H1 (cell line): ENCODE measurements around the gene CNTROB. TPM values are rescaled to one million over a fixed set of nuclear protein-coding genes. Genes with fewer than 3 reads are reported as not detected.

Experiments used
- ASH2L ChIP-seq: fragments of 200-600, 300-600 bp; sonication (generic); IDR thresholded peaks from one replicate; pipeline ENCODE4 v1.7.1; 2017; ENCODE audit warnings: low read length
- ATF3 ChIP-seq: IDR thresholded peaks from 2 replicates; pipeline ENCODE4 v1.6.1; 2011; ENCODE audit warnings: low read depth, mild to moderate bottlenecking, low read length; ENCODE audit not compliant: insufficient read depth
- BACH1 ChIP-seq: IDR thresholded peaks from 2 replicates; pipeline ENCODE4 v1.6.1; 2012; ENCODE audit warnings: low read length, improper control_type of control experiment
- BRCA1 ChIP-seq: IDR thresholded peaks from 2 replicates; pipeline ENCODE4 v1.6.1; 2012; ENCODE audit warnings: low read depth, low read length, improper control_type of control experiment
- CHD2 ChIP-seq: IDR thresholded peaks from 2 replicates; pipeline ENCODE4 v1.6.1; 2012; ENCODE audit warnings: low read length, improper control_type of control experiment
- CREB1 ChIP-seq: IDR thresholded peaks from 2 replicates; pipeline ENCODE4 v1.6.1; 2012; ENCODE audit warnings: inconsistent platforms
- CTCF ChIP-seq, 3 experiments: IDR thresholded peaks; 1 replicate in 2 of 3; 2 replicates in 1 of 3; pipeline versions ENCODE4 v1.5.1 to v1.6.1; 2011; ENCODE audit warnings: low read length in 3 of 3, mild to moderate bottlenecking in 3 of 3, inconsistent platforms in 2 of 3, low read depth in 1 of 3, moderate library complexity in 1 of 3; ENCODE audit not compliant: insufficient read depth in 1 of 3; ENCODE audit errors: control extremely low read depth in 1 of 3
- EGR1 ChIP-seq: IDR thresholded peaks from 2 replicates; pipeline ENCODE4 v1.6.1; 2011; ENCODE audit warnings: low read depth, low read length, borderline replicate concordance
- EP300 ChIP-seq, 2 experiments: IDR thresholded peaks; 1 replicate in 1 of 2; 2 replicates in 1 of 2; pipeline ENCODE4 v1.6.1; 2011 to 2012; ENCODE audit warnings: low read depth in 2 of 2, low read length in 2 of 2, mild to moderate bottlenecking in 2 of 2, borderline replicate concordance in 1 of 2, inconsistent platforms in 1 of 2, moderate library complexity in 1 of 2
- GABPA ChIP-seq: IDR thresholded peaks from 2 replicates; pipeline ENCODE4 v1.6.1; 2011; ENCODE audit warnings: mild to moderate bottlenecking, low read length, moderate library complexity, borderline replicate concordance; ENCODE audit not compliant: insufficient read depth
- HDAC2 ChIP-seq, 2 experiments: fragments of 300-600 bp in 1 of 2; sonication (generic) in 1 of 2; IDR thresholded peaks; 2 replicates each; pipeline ENCODE4 v1.6.1; 2011 to 2012; ENCODE audit warnings: low read depth in 2 of 2, low read length in 2 of 2, mild to moderate bottlenecking in 2 of 2, moderate library complexity in 2 of 2, borderline replicate concordance in 1 of 2, inconsistent platforms in 1 of 2
- HDAC6 ChIP-seq: IDR thresholded peaks from one replicate; pipeline ENCODE4 v1.7.1; 2012; ENCODE audit warnings: low read depth, mild to moderate bottlenecking, inconsistent platforms, low read length, moderate library complexity
- JUN ChIP-seq: IDR thresholded peaks from 2 replicates; pipeline ENCODE4 v1.6.1; 2011; ENCODE audit warnings: low read depth, mild to moderate bottlenecking, improper control_type of control experiment, low read length
- JUND ChIP-seq: IDR thresholded peaks from 2 replicates; pipeline ENCODE4 v1.6.1; 2011; ENCODE audit warnings: mild to moderate bottlenecking, improper control_type of control experiment, low read length
- KDM5A ChIP-seq: fragments of 200-600 bp; IDR thresholded peaks from 2 replicates; pipeline ENCODE4 v1.7.1; 2012; ENCODE audit warnings: mild to moderate bottlenecking, low read length, inconsistent platforms, mixed read lengths
- NRF1 ChIP-seq: IDR thresholded peaks from 2 replicates; pipeline ENCODE4 v1.6.1; 2011; ENCODE audit warnings: mild to moderate bottlenecking, low read depth, low read length, improper control_type of control experiment
- PHF8 ChIP-seq: fragments of 200-600 bp; sonication (generic); conservative IDR thresholded peaks from 2 replicates; pipeline ENCODE4 v1.7.1; 2012; ENCODE audit warnings: low read depth, mild to moderate bottlenecking, inconsistent platforms, low read length, moderate library complexity
- POLR2A ChIP-seq, 2 experiments: IDR thresholded peaks; 1 replicate in 1 of 2; 2 replicates in 1 of 2; pipeline ENCODE4 v1.6.1; 2011; ENCODE audit warnings: low read depth in 2 of 2, low read length in 2 of 2, mild to moderate bottlenecking in 2 of 2; ENCODE audit errors: control extremely low read depth in 1 of 2
- RNF2 ChIP-seq: fragments of 200-900, 300-1000 bp; sonication (generic); IDR thresholded peaks from 2 replicates; pipeline ENCODE4 v1.7.1; 2016; ENCODE audit warnings: borderline replicate concordance, low read depth, mild to moderate bottlenecking, antibody characterized with exemption, low read length; ENCODE audit not compliant: poor library complexity, severe bottlenecking; ENCODE audit errors: missing control alignments
- TAF1 ChIP-seq: IDR thresholded peaks from 2 replicates; pipeline ENCODE4 v1.6.1; 2011; ENCODE audit warnings: mild to moderate bottlenecking, low read depth, low read length
- TBP ChIP-seq: IDR thresholded peaks from 2 replicates; pipeline ENCODE4 v1.6.1; 2011; ENCODE audit warnings: low read depth, low read length, improper control_type of control experiment
- polyA plus RNA-seq, 7 experiments: library from polyadenylated mRNA; depleted of rRNA in 3 of 7; stranded (reverse) in 5 of 7; unstranded in 2 of 7; fragments of >200 nt in 5 of 7; fragments of 200-250 nt in 2 of 7; gene quantifications; 1 replicate in 5 of 7; 2 replicates in 1 of 7; 4 replicates in 1 of 7; pipeline versions ENCODE4 v1.2.1 to v1.2.3, GENCODE V29; 2011 to 2013; ENCODE audit warnings: missing spikeins in 2 of 7, mixed read lengths in 2 of 7
- total RNA-seq: library from RNA; stranded (reverse); fragmentation: NEBNext Ultra II Directional; extraction: Animal tissue kit (Norgen Biotek cat#: 25700); gene quantifications from 2 replicates; pipeline ENCODE4 v1.2.1, GENCODE V29; 2021

CNTROB gene
- total and polyA plus RNA-seq, 2 of the 8 experiments (the other 6 are each of a cell fraction or from before 2014, with no cell fraction given) = 20.5 to 31.9 TPM

DNA sequence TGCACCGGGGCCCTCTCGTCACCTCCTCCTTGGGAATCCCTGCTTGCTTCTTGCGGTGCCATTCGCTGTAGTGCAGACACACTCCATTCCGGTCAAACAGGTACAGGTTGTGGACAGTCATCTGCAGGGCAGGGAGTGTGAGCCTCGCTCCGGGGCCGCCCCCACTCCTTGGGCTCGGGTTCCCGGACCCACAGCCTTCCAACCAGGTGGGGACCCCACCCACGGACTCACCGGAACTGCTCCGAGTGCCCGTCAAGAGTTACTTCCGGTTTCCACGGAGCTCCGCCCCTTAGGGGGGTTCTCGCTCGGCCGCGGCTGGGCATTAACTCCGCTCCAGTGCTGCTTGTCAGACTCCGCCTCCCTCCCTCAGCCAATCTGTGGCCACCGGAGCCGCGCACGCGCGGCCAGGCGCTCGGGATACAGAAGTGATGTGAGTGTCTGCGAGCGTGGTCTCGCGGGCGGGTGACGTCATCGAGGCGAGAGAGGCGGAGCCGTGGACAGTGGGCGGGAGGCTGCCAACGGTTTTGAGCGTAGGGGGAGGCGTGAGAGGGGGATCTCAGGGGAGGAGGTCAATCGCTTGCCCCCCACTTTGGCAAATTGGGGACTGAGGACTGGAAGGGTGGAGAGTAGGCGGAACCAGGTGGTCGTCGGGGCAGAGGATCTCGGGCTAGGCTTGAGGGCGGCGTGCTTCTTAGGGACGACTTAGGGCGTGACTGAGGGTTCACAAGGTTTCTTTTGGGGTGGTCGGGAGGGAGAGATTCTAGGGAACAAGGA, at the start of gene CNTROB, which contains the start of gene TRAPPC1 (continued):
- TF ChIP-seq CTCF (IDR thresholded peaks at IDR 0.05; ENCODE audit: control extremely low read depth in 1 of 3, insufficient read depth in 1 of 3, low read depth in 1 of 3, low read length in 3 of 3) (peak in 1 of 3 experiments; percentile 6; a peak in 1 of 4 replicates), HDAC2 (IDR thresholded peaks at IDR 0.05; ENCODE audit: borderline replicate concordance in 1 of 2, low read depth in 2 of 2, low read length in 2 of 2) (0 out of 4 replicates have a peak, but pooled peaks of 1 of the 2 experiments have one; percentile 20), BACH1 (peak; percentile 80; the same call in 1 of the 2 replicates), KDM5A (no peak; the same call in 1 of the 2 replicates), TAF1 (peak; percentile 18; the same call in 1 of the 2 replicates), EGR1 (0 out of 2 replicates have a peak, but pooled peaks have one; percentile 23), EP300 (IDR thresholded peaks at IDR 0.05; ENCODE audit: borderline replicate concordance in 1 of 2, low read depth in 2 of 2, low read length in 2 of 2) (no peak), HDAC6 (no peak), ASH2L (peak; percentile 65), JUND (peak; percentile 99), GABPA (peak; percentile 85; the same call in 1 of the 2 replicates), TBP (no peak), CREB1 (peak; percentile 94), ATF3 (no peak), NRF1 (peak; percentile 89), RNF2 (no peak), CHD2 (peak; percentile 83), PHF8 (peak; percentile 78), POLR2A (IDR thresholded peaks at IDR 0.05; ENCODE audit: control extremely low read depth in 1 of 2, low read depth in 2 of 2, low read length in 2 of 2) (no peak), BRCA1 (peak; percentile 65), JUN (peak; percentile 87)
